CD4-positive, alpha-beta memory T cell (primary cell): ENCODE results near the gene PLEKHA6. TPM values are rescaled to one million over a fixed set of nuclear protein-coding genes. Genes with fewer than 3 reads are reported as not detected.

Experiments
- CTCF ChIA-PET: fragments of 350-600 bp; sonication (Branson Sonifier 250); formaldehyde crosslinking; loops from one replicate; lab custom pipeline; 2021; ENCODE audit warnings: inconsistent platforms; ENCODE audit not compliant: partially characterized antibody; lab: Charles Lee
- POLR2A ChIA-PET: fragments of 350-600 bp; sonication (Branson Sonifier 250); formaldehyde crosslinking; loops from one replicate; lab custom pipeline; 2021; ENCODE audit not compliant: partially characterized antibody; lab: Charles Lee
- DNase-seq, 5 donors: peaks; one replicate each; pipeline versions ENCODE4 v3.0.0 to v3.0.0-alpha.2; 2020 to 2022; ENCODE audit warnings: mixed read lengths in 1 of 5
- H3K27ac ChIP-seq: one replicate; pipeline ENCODE4 v1.7.0; 2013; ENCODE audit warnings: low read depth, low read length
- H3K27me3 ChIP-seq: 2 replicates; pipeline ENCODE4 v1.7.0; 2013; ENCODE audit warnings: mild to moderate bottlenecking, low read length, moderate library complexity; ENCODE audit not compliant: insufficient read depth
- H3K36me3 ChIP-seq: 2 replicates; pipeline ENCODE4 v1.7.0; 2013; ENCODE audit warnings: mild to moderate bottlenecking, low read length, moderate library complexity; ENCODE audit not compliant: insufficient read depth
- H3K4me1 ChIP-seq: 2 replicates; pipeline ENCODE4 v1.7.0; 2013; ENCODE audit warnings: mild to moderate bottlenecking, low read length, moderate library complexity; ENCODE audit not compliant: insufficient read depth
- H3K4me3 ChIP-seq, 2 donors: one replicate each; pipeline ENCODE4 v1.7.0; 2013; ENCODE audit warnings: low read length in 2 of 2, mild to moderate bottlenecking in 1 of 2
- H3K9me3 ChIP-seq, 2 donors: one replicate each; pipeline ENCODE4 v1.7.0; 2013; ENCODE audit warnings: low read length in 2 of 2, control low read depth in 1 of 2; ENCODE audit not compliant: control insufficient read depth in 1 of 2
- H3K27ac Mint-ChIP-seq, 7 donors: one replicate each; pipeline ENCODE4 v1.8.0; 2020 to 2021; ENCODE audit warnings: mixed read lengths in 7 of 7, mild to moderate bottlenecking in 6 of 7, inconsistent platforms in 3 of 7, moderate library complexity in 3 of 7
- H3K27me3 Mint-ChIP-seq, 2 donors: one replicate each; pipeline ENCODE4 v1.8.0; 2020 to 2021; ENCODE audit warnings: mixed read lengths in 2 of 2
- H3K36me3 Mint-ChIP-seq, 2 donors: one replicate each; pipeline ENCODE4 v1.8.0; 2020 to 2021; ENCODE audit warnings: mixed read lengths in 2 of 2, inconsistent platforms in 1 of 2, mild to moderate bottlenecking in 1 of 2
- H3K4me1 Mint-ChIP-seq, 4 donors: one replicate each; pipeline ENCODE4 v1.8.0; 2020 to 2021; ENCODE audit warnings: mixed read lengths in 4 of 4, mild to moderate bottlenecking in 1 of 4
- H3K4me3 Mint-ChIP-seq, 8 donors: one replicate each; pipeline ENCODE4 v1.8.0; 2020 to 2021; ENCODE audit warnings: mixed read lengths in 8 of 8, mild to moderate bottlenecking in 7 of 8, moderate library complexity in 6 of 8, inconsistent platforms in 3 of 8
- H3K9me3 Mint-ChIP-seq, 8 donors: one replicate each; pipeline ENCODE4 v1.8.0; 2020 to 2021; ENCODE audit warnings: mixed read lengths in 8 of 8, mild to moderate bottlenecking in 5 of 8, inconsistent platforms in 3 of 8, moderate library complexity in 1 of 8
- intact Hi-C: fragments of 100-400 bp; cut with micrococcal nuclease; formaldehyde crosslinking; loops from one replicate; pipeline ENCODE4 v1.15.1; 2023
- polyA plus RNA-seq, 2 donors: library from polyadenylated mRNA; unstranded; fragments of 300-500 nt; fragmentation: Illumina TruSeq; gene quantifications; one replicate each; pipeline ENCODE4 v1.2.3, GENCODE V29; 2021
- total RNA-seq, 2 experiments: library from RNA; stranded (reverse); gene quantifications; one replicate each; pipeline ENCODE4 v1.2.3, GENCODE V29; 2021

Gene PLEKHA6
- total and polyA plus RNA-seq, 4 experiments from 2014 or later = 0.15 to 0.89 (median 0.52) TPM; not detected in 1

DNA sequence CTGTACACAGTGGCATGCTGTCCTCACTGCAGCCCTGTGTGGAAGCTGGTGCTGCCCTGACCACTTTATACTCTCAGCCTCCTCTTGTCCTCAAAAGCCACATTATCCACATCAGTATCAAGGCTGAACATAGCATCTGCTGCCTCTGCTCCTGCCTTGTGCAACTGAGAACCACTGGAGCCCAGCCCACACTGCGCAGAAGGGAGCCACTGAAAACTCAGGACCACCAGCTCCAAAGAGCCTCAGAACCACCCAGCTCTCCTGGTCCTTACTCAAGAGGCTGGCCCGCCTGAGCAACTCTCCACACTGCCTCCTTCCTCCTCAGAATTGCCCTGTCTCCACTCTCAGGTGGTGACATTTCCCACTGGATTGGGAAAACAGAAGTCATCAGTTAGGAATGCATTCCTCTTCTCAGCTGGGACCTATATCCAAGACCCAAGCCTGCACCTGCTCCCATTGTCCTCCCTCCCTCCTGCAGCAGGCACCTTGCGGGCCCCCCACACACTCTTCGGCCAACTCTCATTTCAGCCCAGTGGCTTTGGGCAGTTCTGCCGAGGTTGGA, 156.4 kb downstream of the PLEKHA6 start:
- H3K4me1 Mint-ChIP-seq = peaks cover 0 to 10% (median 2%) of the 10 kb centered on the region in 4 donors
- DNase-seq = no peak
- Histone ChIP-seq H3K27ac (no peak overlapping the region), H3K4me1 (no peaks in the 10 kb centered on the region), H3K9me3 (no peaks in the 10 kb centered on the region), H3K4me3 (no peak overlapping the region), H3K27me3 (peaks cover 5% of the 10 kb centered on the region), H3K36me3 (no peaks in the 10 kb centered on the region)
- intact Hi-C loops = no loop called here
- no peak overlapping the region for H3K27ac Mint-ChIP-seq
- peaks cover 23 to 37% of the 10 kb centered on the region in 2 donors for H3K27me3 Mint-ChIP-seq
- no peak overlapping the region for H3K4me3 Mint-ChIP-seq
- ChIA-PET POLR2A (no interaction called here), CTCF (interaction anchor here (4.4 kb wide), 1 partner anchor 41 kb away, joined by 35 read pairs; no protein-coding TSS in a partner anchor)
- no peaks in the 10 kb centered on the region for H3K36me3 Mint-ChIP-seq
- H3K9me3 Mint-ChIP-seq = no peaks in the 10 kb centered on the region

DNA sequence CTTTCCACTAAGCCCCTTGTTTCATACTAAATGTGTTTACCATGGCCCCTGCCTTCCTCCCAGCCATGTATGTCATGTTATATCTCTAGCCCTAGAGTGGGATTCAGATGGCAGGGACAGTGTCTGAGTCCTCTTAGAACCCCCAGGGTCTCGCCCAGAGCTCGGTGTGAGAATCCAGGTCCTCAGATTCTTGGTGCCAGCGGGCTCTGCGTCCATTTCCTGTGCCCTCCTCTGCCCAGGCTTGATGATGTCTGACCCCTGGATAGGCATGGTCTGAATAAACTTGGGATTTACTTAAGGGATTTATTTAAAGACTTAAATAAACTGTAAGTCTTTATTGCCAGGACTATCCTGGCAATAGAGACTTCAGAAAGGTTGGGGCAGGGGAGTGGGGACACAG, 157.2 kb downstream of the PLEKHA6 start:
- H3K4me3 ChIP-seq = no peak overlapping the region
- no peaks in the 10 kb centered on the region for H3K9me3 ChIP-seq
- H3K27me3 Mint-ChIP-seq = peaks cover 20 to 37% of the 10 kb centered on the region in 2 donors
- H3K4me3 Mint-ChIP-seq = no peak overlapping the region
- peaks cover 5% of the 10 kb centered on the region for H3K27me3 ChIP-seq
- no peaks in the 10 kb centered on the region for H3K9me3 Mint-ChIP-seq
- no peaks in the 10 kb centered on the region for H3K36me3 ChIP-seq
- DNase-seq = no peak
- intact Hi-C loops = no loop called here
- no peaks in the 10 kb centered on the region for H3K36me3 Mint-ChIP-seq
- ChIA-PET CTCF (no interaction called here), POLR2A (no interaction called here)
- peak overlapping the region in 3 of 7 donors; percentile 19 to 37 (median 27) for H3K27ac Mint-ChIP-seq
- no peak overlapping the region for H3K27ac ChIP-seq
- peaks cover 0 to 11% (median 2%) of the 10 kb centered on the region in 4 donors for H3K4me1 Mint-ChIP-seq
- H3K4me1 ChIP-seq = no peaks in the 10 kb centered on the region

DNA sequence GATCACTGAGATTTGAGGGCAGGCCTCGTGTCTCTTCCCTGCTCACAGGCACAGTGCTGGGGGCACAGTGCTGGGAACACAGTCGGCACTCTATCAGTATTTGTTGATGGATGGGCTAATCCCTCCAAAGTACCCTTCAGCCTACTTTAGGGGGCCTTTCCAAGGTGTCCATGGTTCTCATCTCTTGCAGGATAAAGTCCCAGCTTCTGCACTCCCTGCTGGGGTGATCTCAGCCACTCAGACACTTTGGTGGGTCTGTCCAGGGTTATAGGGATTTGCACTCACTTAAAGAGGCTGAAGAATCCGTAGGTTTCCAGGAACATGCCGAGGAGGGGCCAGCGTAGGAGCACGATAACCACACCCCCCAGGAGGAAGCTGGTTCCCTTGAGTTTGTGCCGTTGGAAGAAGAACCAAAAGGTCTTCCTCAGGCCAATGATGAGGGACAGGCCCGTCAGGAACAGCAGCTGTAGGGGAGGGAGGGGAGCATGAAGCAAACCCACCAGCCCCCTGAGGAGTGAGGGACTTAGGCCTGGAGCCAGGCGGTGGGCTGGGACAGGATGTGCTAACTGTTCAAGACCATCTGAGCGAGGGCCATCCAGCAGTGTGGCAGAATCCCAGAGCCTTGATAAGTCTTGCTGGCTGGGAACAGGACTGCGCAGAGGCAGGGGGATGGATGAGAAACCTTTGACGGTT, 158.2 kb downstream of the PLEKHA6 start:
- Mint-ChIP-seq H3K36me3 (no peaks in the 10 kb centered on the region), H3K27ac (no peak overlapping the region), H3K27me3 (peaks cover 16 to 33% of the 10 kb centered on the region in 2 donors), H3K4me1 (peaks cover 0 to 6% (median 0%) of the 10 kb centered on the region in 4 donors), H3K4me3 (no peak overlapping the region), H3K9me3 (no peaks in the 10 kb centered on the region)
- intact Hi-C loops = no loop called here
- ChIA-PET CTCF (no interaction called here), POLR2A (no interaction called here)
- Histone ChIP-seq H3K9me3 (no peaks in the 10 kb centered on the region), H3K4me3 (no peak overlapping the region), H3K36me3 (no peaks in the 10 kb centered on the region), H3K27me3 (peaks cover under 1% of the 10 kb centered on the region), H3K4me1 (no peaks in the 10 kb centered on the region), H3K27ac (no peak overlapping the region)
- DNase-seq = no peak

DNA sequence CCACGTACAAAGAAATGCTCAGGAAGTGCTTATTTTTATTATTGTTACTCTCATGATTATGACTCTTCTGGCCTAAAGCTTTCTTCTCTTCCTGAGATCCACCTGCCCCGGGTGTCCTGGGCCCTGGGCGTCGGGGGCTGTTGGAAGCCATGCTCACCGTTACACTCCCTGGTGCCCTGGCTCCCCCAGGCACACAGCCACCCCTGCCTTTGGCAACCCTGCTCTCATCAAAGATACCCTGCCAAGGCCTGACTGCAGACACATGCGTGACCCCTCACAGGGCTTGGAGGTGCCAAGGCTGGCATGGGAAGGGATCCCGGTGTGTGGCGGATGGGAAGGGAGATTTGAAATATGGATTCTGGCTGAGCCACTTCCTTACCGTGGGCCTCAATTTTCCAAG, 160.2 kb downstream of the PLEKHA6 start:
- intact Hi-C loops = no loop called here
- Mint-ChIP-seq H3K27ac (no peak overlapping the region), H3K36me3 (no peaks in the 10 kb centered on the region), H3K4me1 (peaks cover under 1 to 17% (median 5%) of the 10 kb centered on the region in 4 donors), H3K27me3 (peaks cover 11 to 22% of the 10 kb centered on the region in 2 donors), H3K4me3 (no peak overlapping the region), H3K9me3 (no peaks in the 10 kb centered on the region)
- no peak for DNase-seq
- ChIA-PET CTCF (interaction anchor here (2.5 kb wide), 1 partner anchor 7 kb away, joined by 18 read pairs; no protein-coding TSS in a partner anchor), POLR2A (no interaction called here)
- Histone ChIP-seq H3K36me3 (no peaks in the 10 kb centered on the region), H3K27me3 (no peaks in the 10 kb centered on the region), H3K4me3 (no peak overlapping the region), H3K27ac (no peak overlapping the region), H3K4me1 (no peaks in the 10 kb centered on the region), H3K9me3 (no peaks in the 10 kb centered on the region)

DNA sequence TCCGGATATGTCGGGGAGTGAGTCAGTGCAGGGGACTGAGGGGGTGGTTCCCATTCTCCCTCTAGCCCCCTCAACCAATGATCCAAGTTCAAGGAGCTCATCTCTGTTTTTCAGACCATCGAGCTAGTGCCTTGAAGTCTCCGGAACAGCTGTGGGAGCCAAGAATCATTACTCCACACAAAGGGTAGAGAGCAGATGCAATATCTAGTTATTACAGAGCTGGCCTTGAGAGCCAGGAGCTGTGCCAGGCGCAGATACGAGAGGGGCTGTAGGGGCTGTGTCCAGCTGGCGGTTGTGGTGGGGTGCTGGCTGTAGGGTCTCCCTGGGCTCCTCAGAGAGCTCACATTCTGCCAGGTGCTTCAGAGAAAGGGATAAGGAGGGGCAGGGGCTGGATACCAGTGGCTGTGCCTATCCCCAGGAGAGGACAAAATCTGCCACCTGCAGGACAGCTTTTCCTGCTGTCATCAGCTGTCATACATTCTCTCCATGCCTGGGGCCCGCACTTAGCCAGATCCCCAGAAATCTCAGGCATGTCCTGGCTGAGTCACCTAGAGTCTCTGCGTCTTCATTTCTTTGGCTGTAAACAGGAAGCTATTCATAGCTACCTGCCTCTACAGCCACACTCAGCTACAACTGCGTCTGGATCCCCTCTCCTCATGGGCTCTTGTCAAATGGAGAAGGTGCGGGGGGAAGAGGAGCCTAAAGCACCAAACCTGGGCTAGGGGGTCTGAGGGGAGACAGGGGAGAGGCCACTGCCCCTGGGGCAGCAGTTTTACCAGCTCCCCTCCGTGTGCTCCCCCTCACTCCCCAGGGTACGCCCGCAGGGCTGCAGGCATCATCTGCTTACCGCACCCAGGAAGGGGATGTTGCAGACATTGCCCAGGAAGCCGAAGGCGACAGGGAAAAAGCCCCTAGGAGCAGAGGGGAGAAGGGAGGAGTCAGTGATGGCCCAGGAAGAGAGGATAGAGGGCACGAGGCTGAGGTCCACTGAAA, 161.1 kb downstream of the PLEKHA6 start:
- intact Hi-C loops = no loop called here
- Histone ChIP-seq H3K27ac (no peak overlapping the region), H3K36me3 (no peaks in the 10 kb centered on the region), H3K4me1 (no peaks in the 10 kb centered on the region), H3K27me3 (no peaks in the 10 kb centered on the region), H3K4me3 (no peak overlapping the region), H3K9me3 (no peaks in the 10 kb centered on the region)
- H3K27me3 Mint-ChIP-seq = peaks cover 12 to 14% of the 10 kb centered on the region in 2 donors
- H3K4me1 Mint-ChIP-seq = peaks cover 4 to 24% (median 8%) of the 10 kb centered on the region in 4 donors
- peak overlapping the region in 1 of 7 donors; percentile 18 for H3K27ac Mint-ChIP-seq
- CTCF ChIA-PET = interaction anchor here (1.0 to 2.5 kb wide), 5 partner anchors 8 to 35 kb away, joined by 3 to 18 read pairs (median 3); partner anchors contain the start of gene REN
- no peaks in the 10 kb centered on the region for H3K9me3 Mint-ChIP-seq
- no peak overlapping the region for H3K4me3 Mint-ChIP-seq
- no peak for DNase-seq
- no peaks in the 10 kb centered on the region for H3K36me3 Mint-ChIP-seq
- POLR2A ChIA-PET = interaction anchor here (1.6 kb wide), 1 partner anchor 9 kb away, joined by 4 read pairs; no protein-coding TSS in a partner anchor

DNA sequence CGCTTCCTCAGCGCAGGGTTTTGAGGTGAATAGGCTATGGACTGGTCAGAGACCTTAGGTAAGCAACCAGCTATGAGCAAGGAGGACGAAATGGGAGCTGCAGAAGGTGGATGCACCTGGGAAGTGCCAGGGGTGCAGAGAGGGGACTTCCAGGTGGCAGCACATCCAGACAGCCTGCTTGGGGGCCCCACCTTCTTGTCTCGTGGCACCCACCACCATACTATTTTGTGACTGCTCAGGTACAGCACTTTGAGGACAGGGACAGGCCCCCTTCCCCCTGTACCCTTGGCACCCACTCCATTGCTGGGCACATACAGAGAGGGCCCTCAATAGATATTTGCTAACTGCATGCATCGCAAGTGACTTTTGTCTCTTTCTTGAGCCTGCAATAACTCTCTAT, 162.7 kb downstream of the PLEKHA6 start:
- Histone ChIP-seq H3K9me3 (no peaks in the 10 kb centered on the region), H3K36me3 (no peaks in the 10 kb centered on the region), H3K4me3 (no peak overlapping the region), H3K27ac (no peak overlapping the region), H3K4me1 (no peaks in the 10 kb centered on the region), H3K27me3 (no peaks in the 10 kb centered on the region)
- peaks cover 13 to 15% of the 10 kb centered on the region in 2 donors for H3K27me3 Mint-ChIP-seq
- H3K9me3 Mint-ChIP-seq = no peaks in the 10 kb centered on the region
- POLR2A ChIA-PET = no interaction called here
- no peak overlapping the region for H3K4me3 Mint-ChIP-seq
- H3K4me1 Mint-ChIP-seq = peaks cover 4 to 24% (median 8%) of the 10 kb centered on the region in 4 donors
- intact Hi-C loops = no loop called here
- no peak for DNase-seq
- no peaks in the 10 kb centered on the region for H3K36me3 Mint-ChIP-seq
- CTCF ChIA-PET = interaction anchor here (2.5 kb wide), 1 partner anchor 10 kb away, joined by 18 read pairs; no protein-coding TSS in a partner anchor
- H3K27ac Mint-ChIP-seq = no peak overlapping the region
